GM12878 (cell line): Measurements from ENCODE around the gene GSTM2. TPM values are rescaled to one million over a fixed set of nuclear protein-coding genes. Genes with fewer than 3 reads are reported as not detected.

Experiments used
- ATAC-seq: fragments of 200-7000 bp; cut with Tn5 transposase; 3 replicates; pipeline ENCODE4 v1.9.1; 2020; ENCODE audit warnings: mild to moderate bottlenecking, moderate library complexity
- BruUV-seq: library from RNA; stranded (reverse); fragments of 400-500 nt; replicated peaks from 2 replicates; lab custom pipeline; 2021; lab: Mats Ljungman, UMichigan
- CTCF ChIA-PET: fragments of 300-600 bp; sonication (Branson Sonifier 250); formaldehyde crosslinking; extraction: SDS; loops from one replicate; lab custom pipeline; 2021; ENCODE audit warnings: inconsistent platforms; lab: Yijun Ruan, JAX
- POLR2A ChIA-PET: fragments of 350-600 bp; formaldehyde crosslinking; extraction: SDS; loops from one replicate; lab custom pipeline; 2021; ENCODE audit warnings: inconsistent platforms; lab: Charles Lee
- RAD21 ChIA-PET: fragments of 300-600 bp; sonication (Branson Sonifier 250); formaldehyde crosslinking; loops from one replicate; lab custom pipeline; 2023; ENCODE audit warnings: antibody characterized with exemption; ENCODE audit not compliant: unreplicated experiment; lab: Charles Lee
- SMC1A ChIA-PET: fragments of 300-600 bp; sonication (Branson Sonifier 250); formaldehyde crosslinking; loops from one replicate; lab custom pipeline; 2023; ENCODE audit not compliant: unreplicated experiment, uncharacterized antibody; lab: Charles Lee
- DNase-seq: peaks from one replicate; pipeline ENCODE4 v3.0.0-alpha.2; 2011; ENCODE audit warnings: low read depth, low spot score
- FAIRE-seq: peaks from 3 replicates; lab custom pipeline; 2011; peaks lifted over from hg19 to GRCh38; lab: Jason Lieb, UNC
- H2AFZ ChIP-seq: 2 replicates; pipeline ENCODE4 v1.6.0; 2011; ENCODE audit warnings: low read depth, low read length, control low read depth; ENCODE audit not compliant: control insufficient read depth
- H3K27ac ChIP-seq: 2 replicates; pipeline ENCODE4 v1.5.1; 2011; ENCODE audit warnings: control low read depth; ENCODE audit not compliant: control insufficient read depth, insufficient read depth
- H3K27me3 ChIP-seq, 2 experiments: replicated peaks in 1 of 2; 2 replicates each; pipeline versions ENCODE4 v1.6.0 to v1.6.1; 2011; ENCODE audit warnings: low read length in 1 of 2; ENCODE audit not compliant: control insufficient read depth in 2 of 2, insufficient read depth in 2 of 2
- H3K36me3 ChIP-seq, 2 experiments: 2 replicates each; pipeline ENCODE4 v1.5.1; 2011; ENCODE audit warnings: low read length in 1 of 2; ENCODE audit not compliant: control insufficient read depth in 2 of 2, insufficient read depth in 2 of 2
- H3K4me1 ChIP-seq: 2 replicates; pipeline ENCODE4 v1.6.1; 2011; ENCODE audit warnings: mild to moderate bottlenecking, low read length, moderate library complexity, mixed read lengths; ENCODE audit not compliant: control insufficient read depth, insufficient read depth
- H3K4me2 ChIP-seq: 2 replicates; pipeline ENCODE4 v1.6.0; 2011; ENCODE audit warnings: control low read depth; ENCODE audit not compliant: control insufficient read depth, insufficient read depth
- H3K4me3 ChIP-seq: fragments of 200-600 bp; sonication (generic); 2 replicates; pipeline ENCODE4 v1.5.1; 2016
- H3K79me2 ChIP-seq: 2 replicates; pipeline ENCODE4 v1.6.0; 2011; ENCODE audit warnings: low read length; ENCODE audit not compliant: control insufficient read depth, insufficient read depth
- H3K9ac ChIP-seq: 2 replicates; pipeline ENCODE4 v1.8.0; 2011; ENCODE audit warnings: low read length, control low read depth, mixed read lengths; ENCODE audit not compliant: control insufficient read depth, insufficient read depth
- H3K9me3 ChIP-seq: replicated peaks from 3 replicates; pipeline ENCODE4 v1.5.1; 2011; ENCODE audit warnings: mild to moderate bottlenecking, low read length; ENCODE audit not compliant: control insufficient read depth, insufficient read depth
- H4K20me1 ChIP-seq: 2 replicates; pipeline ENCODE4 v1.6.0; 2011; ENCODE audit not compliant: control insufficient read depth, insufficient read depth
- ETV6 ChIP-seq, 2 experiments: fragments of 450-650 bp in 1 of 2; IDR thresholded peaks in 1 of 2; conservative IDR thresholded peaks in 1 of 2; 2 replicates each; pipeline ENCODE4 v1.6.1; 2014; ENCODE audit warnings: antibody characterized with exemption in 1 of 2, borderline replicate concordance in 1 of 2, low read depth in 1 of 2, mild to moderate bottlenecking in 1 of 2, moderate library complexity in 1 of 2
- NBN ChIP-seq: fragments of 450-650 bp; IDR thresholded peaks from 2 replicates; pipeline ENCODE4 v1.6.1; 2016
- POLR2A ChIP-seq: IDR thresholded peaks from 2 replicates; pipeline ENCODE4 v1.6.1; 2011; ENCODE audit warnings: low read depth, mild to moderate bottlenecking, low read length
- RB1 ChIP-seq: fragments of 450-650 bp; formaldehyde crosslinking; IDR thresholded peaks from 2 replicates; pipeline ENCODE4 v1.6.1; 2017; ENCODE audit warnings: mild to moderate bottlenecking, borderline replicate concordance
- RFX5 ChIP-seq: IDR thresholded peaks from 2 replicates; pipeline ENCODE4 v1.6.1; 2011; ENCODE audit warnings: low read depth, low read length, improper control_type of control experiment
- SP1 ChIP-seq: IDR thresholded peaks from one replicate; pipeline ENCODE4 v1.6.1; 2011; ENCODE audit warnings: low read depth, low read length
- WRNIP1 ChIP-seq: IDR thresholded peaks from 2 replicates; pipeline ENCODE4 v1.6.1; 2011; ENCODE audit warnings: low read depth, low read length, improper control_type of control experiment, borderline replicate concordance
- WGBS: methylation state at CpG from one replicate; pipeline ENCODE4 v1.1.6; 2016; ENCODE audit warnings: low lambda C conversion rate; ENCODE audit not compliant: insufficient replicate concordance, insufficient coverage; ENCODE audit errors: missing lambda C conversion rate; 5-methylcytosine and 5-hydroxymethylcytosine counted together
- in situ Hi-C: fragments of 300-500 bp; cut with MboI; formaldehyde crosslinking; loops from 9 replicates; pipeline ENCODE4 v1.14.3; 2018; ENCODE audit warnings: mixed read lengths
- intact Hi-C: fragments of 100-400 bp; cut with micrococcal nuclease; formaldehyde crosslinking; loops from one replicate; pipeline ENCODE4 v1.14.2; 2022; ENCODE audit not compliant: unreplicated experiment
- polyA plus RNA-seq, 11 experiments: library from polyadenylated mRNA; depleted of rRNA in 4 of 11; unstranded in 6 of 11; stranded (reverse) in 5 of 11; fragments of >200 nt; fragmentation: Nextera tagmentation in 4 of 11; fragmentation: Illumina TruSeq in 1 of 11; extraction: Ambion mirVana in 4 of 11; extraction: Trizol in 1 of 11; gene quantifications; 1 replicate in 1 of 11; 2 replicates in 10 of 11; pipeline versions ENCODE4 v1.2.1 to v1.2.3, GENCODE V29; 2011 to 2016; ENCODE audit warnings: inconsistent platforms in 2 of 11, missing spikeins in 2 of 11, low read depth in 1 of 11
- total RNA-seq, 4 experiments: library from RNA; depleted of rRNA in 3 of 4; stranded (reverse); fragments of >200 nt in 3 of 4; fragmentation: Illumina TruSeq in 1 of 4; extraction: Trizol in 1 of 4; gene quantifications; 2 replicates each; pipeline versions ENCODE4 v1.2.1 to v1.2.3, GENCODE V29; 2013 to 2021
- TF ChIP-seq, protein P1 (sequence below): fragments of 450-650 bp; formaldehyde crosslinking; IDR thresholded peaks from 2 replicates; pipeline ENCODE4 v1.4.0; 2020; ENCODE audit warnings: mild to moderate bottlenecking, moderate library complexity

Gene GSTM2
- total and polyA plus RNA-seq, 10 of the 15 experiments (the other 5 are each of a cell fraction or from before 2014, with no cell fraction given) = 8.3 to 32.3 (median 20.2) TPM

DNA sequence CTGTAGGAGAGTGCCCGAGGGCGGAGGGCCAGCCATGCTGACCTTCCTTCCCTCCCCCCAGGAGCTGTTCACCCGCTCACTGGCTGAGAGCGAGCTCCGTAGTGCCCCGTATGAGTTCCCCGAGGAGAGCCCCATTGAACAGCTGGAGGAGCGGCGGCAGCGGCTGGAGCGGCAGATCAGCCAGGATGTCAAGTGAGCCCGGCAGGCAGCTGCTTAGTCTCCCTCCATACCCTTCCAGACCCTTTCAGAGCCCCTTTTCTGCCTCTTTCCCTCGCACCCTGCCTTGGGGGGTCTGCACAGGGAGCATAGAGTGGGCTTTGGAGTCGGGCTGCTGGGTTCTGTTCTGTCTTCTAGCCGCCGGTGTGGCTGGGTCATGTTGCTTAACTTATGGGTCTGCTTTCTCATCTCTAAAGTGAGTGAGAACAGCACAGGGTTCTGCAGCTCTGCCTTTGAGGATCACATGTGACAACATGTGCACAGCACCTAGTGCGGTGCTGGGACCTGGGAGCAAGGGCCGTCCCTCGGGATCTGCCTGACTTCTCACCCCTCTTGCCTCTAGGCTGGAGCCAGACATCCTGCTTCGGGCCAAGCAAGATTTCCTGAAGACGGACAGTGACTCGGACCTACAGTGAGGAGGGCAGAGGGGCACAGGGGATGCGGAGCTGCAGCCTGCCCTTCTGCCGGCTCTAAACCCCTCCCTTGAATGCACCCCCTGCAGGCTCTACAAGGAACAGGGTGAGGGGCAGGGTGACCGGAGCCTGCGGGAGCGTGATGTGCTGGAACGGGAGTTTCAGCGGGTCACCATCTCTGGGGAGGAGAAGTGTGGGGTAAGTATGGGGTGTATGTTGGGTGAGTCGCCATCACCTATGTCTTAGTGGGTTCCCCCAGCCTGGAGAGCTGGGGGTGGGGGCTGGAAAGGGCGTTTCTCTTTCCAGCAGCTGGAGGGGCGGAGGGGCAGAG is 42.0 kb upstream of the GSTM2 start:
- H3K4me2 ChIP-seq = no peak overlapping the region
- WGBS = 96% methylated on average over 32 of the region's 32 CpGs
- peaks cover 30% of the 10 kb centered on the region for H3K4me1 ChIP-seq
- ChIA-PET CTCF (interaction anchor here (1.4 to 6.3 kb wide), 5 partner anchors 10 to 403 kb away, joined by 4 to 38 read pairs (median 5); partner anchors contain the start of gene GNAI3), RAD21 (interaction anchor here (1.3 to 2.7 kb wide), 2 partner anchors 77 to 79 kb away, joined by 5 to 15 read pairs; partner anchors contain the start of gene GNAI3), SMC1A (interaction anchor here (2.3 kb wide), 1 partner anchor 77 kb away, joined by 13 read pairs; the partner anchor contains the start of gene GNAI3), POLR2A (interaction anchor here (2.2 kb wide), 1 partner anchor 77 kb away, joined by 14 read pairs; the partner anchor contains the start of gene GNAI3)
- intact Hi-C loops = no loop called here
- no peaks in the 10 kb centered on the region for H3K9me3 ChIP-seq
- peaks cover 39% of the 10 kb centered on the region for H3K79me2 ChIP-seq
- no peak overlapping the region for H2AFZ ChIP-seq
- ATAC-seq (no peak), FAIRE-seq (no peak), DNase-seq (no peak)
- H3K4me3 ChIP-seq = no peak overlapping the region
- no peak overlapping the region for H3K27ac ChIP-seq
- no peak overlapping the region for H3K9ac ChIP-seq
- no peaks in the 10 kb centered on the region for H3K27me3 ChIP-seq
- in situ Hi-C loops = no loop called here
- BruUV-seq = no TSS peak
- peaks cover 3 to 20% of the 10 kb centered on the region in 2 experiments; a peak in 3 of 4 replicates for H3K36me3 ChIP-seq
- no peaks in the 10 kb centered on the region for H4K20me1 ChIP-seq
- TF ChIP-seq POLR2A = 0 out of 2 replicates have a peak, but pooled peaks have one; percentile 8
- TF ChIP-seq RFX5 = no peak

DNA sequence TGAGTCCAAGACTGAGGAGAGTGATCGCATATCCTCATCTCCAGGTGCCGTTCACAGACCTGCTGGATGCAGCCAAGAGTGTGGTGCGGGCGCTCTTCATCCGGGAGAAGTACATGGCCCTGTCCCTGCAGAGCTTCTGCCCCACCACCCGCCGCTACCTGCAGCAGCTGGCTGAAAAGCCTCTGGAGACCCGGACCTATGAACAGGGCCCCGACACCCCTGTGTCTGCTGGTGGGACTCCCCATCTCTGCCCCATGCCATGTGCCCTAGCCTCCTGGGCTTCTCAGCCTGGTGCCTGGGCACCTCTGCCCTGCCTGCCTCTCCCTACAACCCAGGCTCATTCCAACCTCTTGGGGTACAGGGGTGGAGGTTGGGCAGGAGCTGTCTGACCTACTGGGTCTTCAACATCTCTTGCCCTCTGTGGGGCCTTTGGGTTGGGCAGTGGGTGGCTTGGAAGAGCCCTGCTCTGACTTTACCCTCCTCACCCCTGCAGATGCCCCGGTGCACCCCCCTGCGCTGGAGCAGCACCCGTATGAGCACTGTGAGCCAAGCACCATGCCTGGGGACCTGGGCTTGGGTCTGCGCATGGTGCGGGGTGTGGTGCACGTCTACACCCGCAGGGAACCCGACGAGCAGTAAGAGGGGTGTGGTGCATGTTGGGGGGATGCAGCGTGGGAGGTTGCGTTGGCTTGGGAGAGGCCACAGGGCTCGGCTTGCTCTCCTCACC is 41.0 kb upstream of the GSTM2 start:
- peaks cover 8 to 29% of the 10 kb centered on the region in 2 experiments; a peak in 3 of 4 replicates for H3K36me3 ChIP-seq
- H3K79me2 ChIP-seq = peaks cover 29% of the 10 kb centered on the region
- intact Hi-C loops = no loop called here
- H4K20me1 ChIP-seq = no peaks in the 10 kb centered on the region
- no peak overlapping the region for H3K4me2 ChIP-seq
- ATAC-seq (no peak), DNase-seq (no peak), FAIRE-seq (no peak)
- H3K4me1 ChIP-seq = peaks cover 29% of the 10 kb centered on the region
- ChIA-PET SMC1A (interaction anchor here (1.0 to 5.4 kb wide), 2 partner anchors 27 to 81 kb away, joined by 3 to 36 read pairs; no protein-coding TSS in a partner anchor), POLR2A (no interaction called here), CTCF (interaction anchor here (1.0 to 6.3 kb wide), 2 partner anchors 78 to 81 kb away, joined by 6 to 38 read pairs; partner anchors contain the start of gene GNAI3), RAD21 (interaction anchor here (1.4 kb wide), 1 partner anchor 81 kb away, joined by 5 read pairs; no protein-coding TSS in a partner anchor)
- no peak overlapping the region for H3K27ac ChIP-seq
- H3K27me3 ChIP-seq = no peaks in the 10 kb centered on the region
- H3K9me3 ChIP-seq = no peaks in the 10 kb centered on the region
- no TSS peak for BruUV-seq
- H3K9ac ChIP-seq = no peak overlapping the region
- no peak overlapping the region for H3K4me3 ChIP-seq
- TF ChIP-seq WRNIP1 (no peak), ETV6 (conservative IDR thresholded peaks at IDR 0.05 in 1 of 2, IDR thresholded peaks at IDR 0.05 in 1 of 2; ENCODE audit: borderline replicate concordance in 1 of 2, low read depth in 1 of 2) (no peak), NBN (no peak), SP1 (no peak), RB1 (no peak)
- TF ChIP-seq, protein P1, sequence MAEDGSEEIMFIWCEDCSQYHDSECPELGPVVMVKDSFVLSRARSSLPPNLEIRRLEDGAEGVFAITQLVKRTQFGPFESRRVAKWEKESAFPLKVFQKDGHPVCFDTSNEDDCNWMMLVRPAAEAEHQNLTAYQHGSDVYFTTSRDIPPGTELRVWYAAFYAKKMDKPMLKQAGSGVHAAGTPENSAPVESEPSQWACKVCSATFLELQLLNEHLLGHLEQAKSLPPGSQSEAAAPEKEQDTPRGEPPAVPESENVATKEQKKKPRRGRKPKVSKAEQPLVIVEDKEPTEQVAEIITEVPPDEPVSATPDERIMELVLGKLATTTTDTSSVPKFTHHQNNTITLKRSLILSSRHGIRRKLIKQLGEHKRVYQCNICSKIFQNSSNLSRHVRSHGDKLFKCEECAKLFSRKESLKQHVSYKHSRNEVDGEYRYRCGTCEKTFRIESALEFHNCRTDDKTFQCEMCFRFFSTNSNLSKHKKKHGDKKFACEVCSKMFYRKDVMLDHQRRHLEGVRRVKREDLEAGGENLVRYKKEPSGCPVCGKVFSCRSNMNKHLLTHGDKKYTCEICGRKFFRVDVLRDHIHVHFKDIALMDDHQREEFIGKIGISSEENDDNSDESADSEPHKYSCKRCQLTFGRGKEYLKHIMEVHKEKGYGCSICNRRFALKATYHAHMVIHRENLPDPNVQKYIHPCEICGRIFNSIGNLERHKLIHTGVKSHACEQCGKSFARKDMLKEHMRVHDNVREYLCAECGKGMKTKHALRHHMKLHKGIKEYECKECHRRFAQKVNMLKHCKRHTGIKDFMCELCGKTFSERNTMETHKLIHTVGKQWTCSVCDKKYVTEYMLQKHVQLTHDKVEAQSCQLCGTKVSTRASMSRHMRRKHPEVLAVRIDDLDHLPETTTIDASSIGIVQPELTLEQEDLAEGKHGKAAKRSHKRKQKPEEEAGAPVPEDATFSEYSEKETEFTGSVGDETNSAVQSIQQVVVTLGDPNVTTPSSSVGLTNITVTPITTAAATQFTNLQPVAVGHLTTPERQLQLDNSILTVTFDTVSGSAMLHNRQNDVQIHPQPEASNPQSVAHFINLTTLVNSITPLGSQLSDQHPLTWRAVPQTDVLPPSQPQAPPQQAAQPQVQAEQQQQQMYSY (CRISPR knock-in tag) = no peak
- WGBS = 97% methylated on average over 21 of the region's 21 CpGs
- in situ Hi-C loops = no loop called here
- H2AFZ ChIP-seq = no peak overlapping the region
